Bronchial epithelial cell (primary cell): Measurements from ENCODE around the gene REXO4. TPM values are rescaled to one million over a fixed set of nuclear protein-coding genes. Genes with fewer than 3 reads are reported as not detected.

Experiments used
- DNase-seq: peaks from one replicate; pipeline ENCODE4 v3.0.0-alpha.2; 2010; ENCODE audit warnings: low read depth
- FAIRE-seq: peaks from 2 replicates; lab custom pipeline; 2011; peaks lifted over from hg19 to GRCh38; lab: Jason Lieb, UNC
- H3K27me3 ChIP-seq: 2 replicates; pipeline ENCODE4 v1.5.1; 2011; ENCODE audit warnings: low read length; ENCODE audit not compliant: control insufficient read depth, insufficient read depth
- H3K36me3 ChIP-seq: 2 replicates; pipeline ENCODE4 v1.5.1; 2011; ENCODE audit warnings: low read length; ENCODE audit not compliant: control insufficient read depth, insufficient read depth
- H3K4me3 ChIP-seq: 2 replicates; pipeline ENCODE4 v1.5.1; 2011; ENCODE audit warnings: mild to moderate bottlenecking, low read depth, low read length, control low read depth
- CTCF ChIP-seq: IDR thresholded peaks from 2 replicates; pipeline ENCODE4 v1.5.1; 2011; ENCODE audit warnings: mild to moderate bottlenecking, moderate library complexity, low read length, control low read depth, inconsistent platforms; ENCODE audit not compliant: insufficient read depth, severe bottlenecking
- total RNA-seq: library from RNA; depleted of rRNA; stranded (reverse); fragments of >200 nt; gene quantifications from 2 replicates; pipeline ENCODE4 v1.2.1, GENCODE V29; 2014

Gene REXO4
- total RNA-seq, 1 donor from 2014 or later = 15.5 TPM

- TF ChIP-seq CTCF = no peak
- H3K27me3 ChIP-seq = no peaks in the 10 kb centered on the region
- no peak overlapping the region for H3K4me3 ChIP-seq
- H3K36me3 ChIP-seq = peaks cover 27% of the 10 kb centered on the region
- FAIRE-seq = no peak
- DNase-seq = no peak
Measured at GRCh38 chr9:133369422-133369821, 48.4 kb downstream of the REXO4 start.

- H3K4me3 ChIP-seq = no peak overlapping the region
- H3K36me3 ChIP-seq = peaks cover 32% of the 10 kb centered on the region
- DNase-seq (no peak), FAIRE-seq (peak; percentile 47)
- H3K27me3 ChIP-seq = no peaks in the 10 kb centered on the region
- no peak for TF ChIP-seq CTCF
Measured at GRCh38 chr9:133368249-133368881, 49.4 kb downstream of the REXO4 start.

- no peak for FAIRE-seq
- Histone ChIP-seq H3K27me3 (no peaks in the 10 kb centered on the region), H3K36me3 (peaks cover 33% of the 10 kb centered on the region), H3K4me3 (no peak overlapping the region)
- TF ChIP-seq CTCF = no peak
- no peak for DNase-seq
Measured at GRCh38 chr9:133367778-133368177, 50.0 kb downstream of the REXO4 start.

- H3K36me3 ChIP-seq = peaks cover 34% of the 10 kb centered on the region
- no peaks in the 10 kb centered on the region for H3K27me3 ChIP-seq
- H3K4me3 ChIP-seq = no peak overlapping the region
- TF ChIP-seq CTCF = no peak
- no peak for FAIRE-seq
- DNase-seq = no peak
Measured at GRCh38 chr9:133367221-133367620, 50.6 kb downstream of the REXO4 start.

- H3K27me3 ChIP-seq = no peaks in the 10 kb centered on the region
- FAIRE-seq (no peak), DNase-seq (no peak)
- no peak overlapping the region for H3K4me3 ChIP-seq
- peaks cover 34% of the 10 kb centered on the region for H3K36me3 ChIP-seq
- no peak for TF ChIP-seq CTCF
Measured at GRCh38 chr9:133366435-133366834, 51.4 kb downstream of the REXO4 start.
